PC-9 (cell line): ENCODE measurements around the gene METTL8.

Experiments used
- EZH2 ChIP-seq: fragments of 200-600 bp; sonication (generic); IDR thresholded peaks from 2 replicates; pipeline ENCODE4 v1.8.0; 2017; ENCODE audit warnings: antibody characterized with exemption, low read depth
- TF ChIP-seq, protein P1 (sequence below): fragments of 200-600 bp; sonication (generic); conservative IDR thresholded peaks from 2 replicates; pipeline ENCODE4 v1.6.1; 2017; ENCODE audit warnings: mixed run types, antibody characterized with exemption, mild to moderate bottlenecking, moderate library complexity

DNA sequence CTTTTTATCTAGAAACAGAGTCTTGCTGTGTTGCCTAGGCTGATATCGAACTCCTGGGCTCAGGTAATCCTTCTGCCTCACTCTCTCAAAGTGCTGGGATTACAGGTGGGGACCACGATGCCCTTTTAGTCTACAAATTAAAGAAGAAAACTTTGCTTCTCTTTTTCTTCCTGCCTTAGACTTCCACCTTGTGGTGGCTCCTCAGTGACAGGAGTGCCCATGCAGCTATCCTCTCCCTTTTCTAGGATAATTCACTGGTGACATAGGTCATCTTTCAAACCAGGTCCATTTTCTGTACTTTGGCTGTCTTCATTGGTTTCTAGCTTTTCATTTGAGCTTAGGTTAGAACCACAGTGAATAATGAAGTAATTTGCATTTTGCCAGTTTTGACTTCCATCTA, 13.9 kb upstream of the METTL8 start:
- TF ChIP-seq, protein P1, sequence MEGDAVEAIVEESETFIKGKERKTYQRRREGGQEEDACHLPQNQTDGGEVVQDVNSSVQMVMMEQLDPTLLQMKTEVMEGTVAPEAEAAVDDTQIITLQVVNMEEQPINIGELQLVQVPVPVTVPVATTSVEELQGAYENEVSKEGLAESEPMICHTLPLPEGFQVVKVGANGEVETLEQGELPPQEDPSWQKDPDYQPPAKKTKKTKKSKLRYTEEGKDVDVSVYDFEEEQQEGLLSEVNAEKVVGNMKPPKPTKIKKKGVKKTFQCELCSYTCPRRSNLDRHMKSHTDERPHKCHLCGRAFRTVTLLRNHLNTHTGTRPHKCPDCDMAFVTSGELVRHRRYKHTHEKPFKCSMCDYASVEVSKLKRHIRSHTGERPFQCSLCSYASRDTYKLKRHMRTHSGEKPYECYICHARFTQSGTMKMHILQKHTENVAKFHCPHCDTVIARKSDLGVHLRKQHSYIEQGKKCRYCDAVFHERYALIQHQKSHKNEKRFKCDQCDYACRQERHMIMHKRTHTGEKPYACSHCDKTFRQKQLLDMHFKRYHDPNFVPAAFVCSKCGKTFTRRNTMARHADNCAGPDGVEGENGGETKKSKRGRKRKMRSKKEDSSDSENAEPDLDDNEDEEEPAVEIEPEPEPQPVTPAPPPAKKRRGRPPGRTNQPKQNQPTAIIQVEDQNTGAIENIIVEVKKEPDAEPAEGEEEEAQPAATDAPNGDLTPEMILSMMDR = peak; percentile 51
- TF ChIP-seq EZH2 = no peak
